ENCODE measurements around the gene CORO2A.
"Not testable (repeated sequence)": the region's sequence is repeated elsewhere in the genome, so short reads cannot be mapped to it uniquely, and the experiment has no call there.

CORO2A gene

DNA sequence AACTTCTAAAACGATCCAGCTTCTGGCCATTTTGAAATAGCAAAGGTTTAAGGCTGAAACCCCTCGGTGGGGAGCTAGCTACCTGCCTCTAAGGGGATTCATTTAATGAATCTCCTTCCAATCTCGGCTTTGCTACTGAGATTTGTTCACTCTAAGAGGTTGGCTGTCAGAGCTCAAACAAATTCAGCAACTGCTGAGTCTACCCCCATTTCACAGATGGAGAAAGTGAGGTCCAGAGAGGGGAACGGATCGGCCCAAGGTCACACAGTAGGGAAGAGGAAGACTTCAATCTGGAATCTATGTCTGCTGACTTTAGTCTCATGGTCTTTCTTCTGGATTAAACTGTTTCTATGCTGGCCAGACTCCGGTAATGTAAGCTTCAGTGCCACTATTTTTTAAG, 3.0 kb downstream of the CORO2A start:
- no peak for DNase-seq

DNA sequence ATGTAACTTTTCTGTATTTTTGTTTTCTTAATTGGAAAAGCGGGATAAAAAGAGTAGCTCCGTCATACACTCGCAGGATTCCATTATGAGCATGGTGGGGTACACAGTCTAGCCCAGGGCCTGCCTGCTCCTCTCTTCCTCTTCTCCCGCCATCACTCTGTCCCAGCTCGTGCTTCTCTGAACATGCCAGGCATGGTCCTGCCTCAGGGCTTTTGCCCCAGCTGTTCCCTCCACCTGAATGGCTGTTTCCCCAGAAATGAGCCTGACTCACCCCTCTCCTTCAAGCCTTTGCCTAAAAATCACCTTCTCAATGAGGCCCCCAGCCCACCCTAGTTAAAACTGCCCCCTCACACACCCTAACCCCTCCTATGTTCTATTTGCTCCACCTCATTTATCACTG, 4.5 kb downstream of the CORO2A start:
- no peak for DNase-seq

DNA sequence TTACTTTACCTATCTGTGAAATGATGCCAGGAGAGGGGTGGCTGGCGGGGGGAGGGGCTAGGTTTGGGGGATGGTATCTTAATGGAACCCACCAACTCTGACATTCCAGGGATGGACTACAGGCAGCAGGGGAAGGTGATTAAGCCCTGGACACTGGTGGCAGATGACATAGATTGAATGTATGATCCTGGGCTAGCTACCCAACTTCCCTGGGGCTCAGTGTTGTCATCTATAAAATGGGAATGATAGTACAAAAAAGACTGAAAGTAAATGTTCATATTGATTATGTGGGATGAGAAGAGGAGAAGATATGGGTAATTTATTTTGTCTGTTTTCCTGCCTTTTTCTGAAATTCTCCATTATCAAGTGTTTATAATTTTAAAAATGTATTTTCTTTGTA, 6.2 kb downstream of the CORO2A start:
- no peak for DNase-seq

DNA sequence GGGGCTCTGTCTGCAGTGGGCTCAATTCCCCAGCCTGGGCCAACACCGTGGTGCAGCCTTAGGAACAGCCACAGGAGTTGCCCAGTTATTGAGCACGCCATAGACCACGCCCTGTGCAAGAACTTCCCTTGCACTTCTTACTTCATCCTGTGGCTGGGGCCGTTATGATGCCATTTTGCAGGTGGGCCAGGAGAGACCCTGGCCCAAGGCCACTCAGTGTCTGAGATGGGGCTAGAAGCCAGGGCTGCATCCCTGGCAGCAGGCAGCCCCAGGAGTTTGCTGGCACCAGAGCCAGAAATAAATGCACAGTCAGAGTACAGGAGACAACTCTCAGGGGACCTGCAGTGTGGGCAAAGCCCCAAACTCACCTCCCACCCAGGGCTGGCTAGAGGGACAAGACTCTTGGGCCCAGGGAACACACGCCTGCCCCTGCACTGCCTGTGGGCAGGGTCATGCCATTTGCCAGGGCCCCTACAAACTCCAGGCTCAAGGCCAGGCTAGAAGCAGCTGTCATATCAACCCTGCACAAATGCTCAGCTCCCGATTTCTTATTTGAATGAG, 6.7 kb downstream of the CORO2A start:
- no peak for DNase-seq

DNA sequence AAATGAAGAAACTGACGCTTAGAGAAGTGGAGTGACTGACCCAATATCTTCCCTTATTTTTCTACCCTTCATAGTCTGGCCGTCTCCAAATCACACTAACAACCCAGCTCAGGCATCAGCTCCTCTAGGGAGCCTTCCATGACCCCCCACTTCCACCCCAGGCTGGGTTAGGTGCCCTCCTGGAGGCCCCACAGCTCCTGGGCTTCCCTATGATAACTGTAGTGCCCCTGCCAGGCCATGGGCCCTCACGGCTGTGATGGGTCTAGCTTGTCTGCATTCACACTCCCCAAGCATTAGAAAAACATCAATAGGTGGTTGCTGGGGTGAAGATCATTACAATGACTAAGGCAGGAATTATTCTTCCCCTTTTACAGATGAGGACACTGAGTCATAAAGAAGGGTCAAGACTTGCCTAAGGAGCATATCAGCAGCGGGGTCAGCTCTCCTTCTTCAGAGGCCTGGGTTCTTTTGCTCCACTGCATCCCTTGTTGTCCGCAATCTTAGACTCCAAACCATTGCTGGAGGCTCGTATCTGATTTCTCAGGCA, 7.3 kb downstream of the CORO2A start:
- no peak for DNase-seq

DNA sequence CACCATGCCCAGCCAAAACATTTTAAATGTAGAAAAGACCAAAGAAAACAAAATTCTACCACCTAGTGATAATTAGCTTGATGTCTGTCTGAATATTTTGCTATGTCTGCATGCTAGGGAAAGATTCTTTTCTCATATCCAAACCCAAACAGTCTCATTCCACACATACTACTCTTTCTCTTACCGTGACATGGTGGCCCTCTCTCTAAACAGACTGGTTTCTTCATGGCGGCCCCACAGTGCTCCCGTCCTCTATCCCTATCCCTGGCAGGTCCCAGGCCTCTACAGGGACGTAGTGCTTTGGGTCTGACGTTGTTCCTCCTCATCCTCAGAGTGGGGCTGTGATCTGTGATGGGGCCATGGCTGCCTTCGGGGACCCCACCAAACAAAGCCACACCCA, 8.1 kb downstream of the CORO2A start:
- DNase-seq, result no peak

DNA sequence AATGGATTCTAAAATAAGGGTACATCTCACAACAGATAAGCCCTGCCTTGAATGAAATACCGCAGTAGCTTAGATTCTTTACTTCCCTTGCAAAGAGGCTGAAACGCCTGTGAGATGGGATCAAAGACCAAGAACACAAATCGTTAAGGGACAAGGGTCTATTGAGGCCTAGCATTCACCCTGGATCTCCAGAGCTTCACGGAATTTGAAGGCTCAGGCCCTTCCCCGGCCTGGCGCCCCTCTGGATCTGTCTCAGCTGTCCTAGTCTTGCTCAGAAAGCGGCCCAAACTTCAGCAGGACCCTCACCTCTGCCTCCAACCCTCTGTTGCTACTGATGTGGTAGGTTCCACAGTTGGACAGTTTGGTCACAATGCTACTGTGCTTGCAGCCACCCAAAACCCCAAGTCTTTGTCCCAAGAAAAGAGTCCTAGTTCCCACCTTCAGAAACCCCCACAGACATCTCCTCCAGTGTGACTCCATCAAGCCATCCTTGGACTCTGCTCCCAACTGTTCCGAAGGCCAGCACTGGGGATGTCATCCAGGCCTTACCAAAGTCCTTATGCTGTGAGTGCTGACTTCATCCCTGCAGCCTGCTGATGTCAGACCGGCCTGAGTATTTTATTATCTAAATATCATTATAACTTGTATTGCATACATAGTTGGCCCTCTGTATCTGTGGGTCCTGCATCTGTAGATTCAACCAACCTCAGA, 9.4 kb downstream of the CORO2A start:
- no peak for DNase-seq

DNA sequence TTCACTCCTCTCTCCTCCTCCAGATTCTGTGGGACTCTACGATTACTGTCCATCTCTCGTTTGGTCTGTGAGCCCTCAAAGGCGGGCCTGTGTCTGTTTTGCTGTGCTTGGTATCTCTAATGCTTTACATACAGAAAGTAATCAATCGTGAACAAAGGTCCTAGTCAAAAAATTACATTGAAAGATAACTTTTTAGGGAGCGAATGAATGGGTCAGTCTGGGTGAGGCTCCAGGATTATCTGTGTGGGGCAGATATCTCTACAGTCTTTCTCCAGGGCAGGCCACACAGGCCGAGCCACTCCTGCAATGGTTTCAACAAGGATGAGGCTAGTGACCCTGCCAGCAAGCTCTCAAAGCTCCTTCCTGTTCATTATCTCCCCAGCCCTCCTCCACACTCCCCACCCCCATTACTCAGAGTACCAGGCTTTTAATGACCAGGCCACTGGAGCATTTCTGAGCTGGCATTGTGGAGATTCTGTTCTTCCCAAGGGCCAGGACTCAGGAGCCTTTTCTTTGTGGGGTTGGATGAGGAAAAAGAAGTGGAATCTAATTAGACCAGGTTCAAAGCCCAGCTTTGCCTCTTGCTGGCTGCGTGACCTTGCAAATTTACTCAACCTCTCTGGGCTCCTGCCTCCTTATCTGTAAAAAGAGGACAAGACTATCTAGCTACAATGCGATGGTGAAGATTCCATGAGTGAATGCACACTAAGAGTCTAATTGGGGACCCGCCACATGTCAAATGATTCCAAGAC, 10.2 kb downstream of the CORO2A start:
- DNase-seq, result no peak

DNA sequence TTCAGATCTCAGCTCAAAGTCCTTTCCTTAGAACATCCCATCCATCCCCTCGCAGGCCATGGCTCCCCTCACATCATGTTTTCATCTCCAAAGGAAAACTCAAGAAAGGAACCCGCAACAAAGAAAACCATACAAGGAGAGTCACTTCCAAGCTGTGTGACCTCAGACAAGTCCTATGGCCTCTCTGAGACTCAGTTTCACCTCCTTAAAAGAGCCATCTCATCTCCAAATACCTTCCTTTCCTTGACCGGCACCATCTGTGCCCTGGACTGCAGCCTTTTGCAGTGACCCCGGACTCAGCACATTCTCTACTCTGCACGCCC, 10.7 kb downstream of the CORO2A start:
- no peak for DNase-seq

DNA sequence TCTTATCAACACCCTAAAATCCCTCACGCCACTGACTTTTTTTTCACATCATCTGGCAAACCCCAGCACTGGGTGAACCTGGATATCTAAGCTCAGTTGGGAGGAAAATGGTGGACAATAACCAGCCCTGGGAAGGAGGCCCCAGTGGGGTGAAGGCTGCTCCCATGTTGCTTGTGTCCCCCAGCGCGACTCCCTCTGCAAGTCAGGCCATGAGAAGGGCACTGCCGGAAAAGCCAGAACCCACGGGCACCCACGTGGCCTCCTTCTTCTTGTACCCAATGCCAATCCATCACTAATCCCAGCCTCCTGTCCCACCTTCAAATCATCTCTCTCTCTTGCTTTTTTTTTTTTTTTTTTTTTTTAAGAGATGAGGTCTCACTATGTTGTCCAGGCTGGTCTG, 11.4 kb downstream of the CORO2A start:
- DNase-seq, result no peak

DNA sequence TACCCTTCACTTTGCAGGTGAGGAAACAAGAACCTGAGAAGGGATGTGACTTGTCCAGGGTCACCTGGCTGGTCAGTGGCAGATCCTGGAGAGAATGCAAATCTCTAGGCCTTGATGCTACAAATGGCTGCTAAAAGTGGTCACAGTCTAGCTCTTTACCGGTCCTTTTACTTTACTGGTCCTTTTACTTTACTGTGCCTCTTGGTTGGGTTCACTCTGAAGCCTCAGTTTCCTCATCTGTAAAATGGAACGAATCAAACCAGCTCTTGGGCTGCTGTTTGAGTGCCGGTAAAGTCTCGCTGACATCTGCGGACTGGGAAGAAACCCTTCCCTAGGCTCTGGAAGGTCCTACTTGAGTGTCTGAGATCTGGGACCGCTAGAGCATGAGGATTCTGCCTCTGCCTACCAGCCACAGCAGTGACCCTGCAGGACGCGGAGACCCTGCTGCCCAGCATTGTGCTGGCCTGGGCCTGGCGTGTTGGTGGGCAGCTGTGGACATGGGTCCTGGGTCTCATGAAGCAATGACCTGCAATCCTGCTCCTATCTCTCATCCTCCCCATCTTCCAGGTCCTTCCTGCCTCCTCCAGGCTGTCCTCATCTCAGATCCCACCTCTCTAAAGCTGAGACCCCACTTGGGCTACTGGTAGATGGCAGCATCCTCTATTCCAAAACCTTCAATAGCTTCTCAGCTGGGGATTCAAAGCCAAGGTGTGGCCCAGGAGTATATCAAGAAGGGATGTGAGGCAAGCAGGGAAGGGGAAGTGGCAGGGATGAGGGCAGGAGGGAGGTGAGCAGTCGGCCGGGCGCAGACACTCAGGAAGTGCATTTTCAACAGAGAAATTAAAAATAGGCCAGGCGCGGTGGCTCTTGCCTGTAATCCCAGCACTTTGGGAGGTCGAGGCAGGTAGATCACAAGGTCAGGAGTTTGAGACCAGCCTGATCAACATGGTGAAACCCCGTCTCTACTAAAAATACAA, 13.3 kb downstream of the CORO2A start:
- no peak for DNase-seq

DNA sequence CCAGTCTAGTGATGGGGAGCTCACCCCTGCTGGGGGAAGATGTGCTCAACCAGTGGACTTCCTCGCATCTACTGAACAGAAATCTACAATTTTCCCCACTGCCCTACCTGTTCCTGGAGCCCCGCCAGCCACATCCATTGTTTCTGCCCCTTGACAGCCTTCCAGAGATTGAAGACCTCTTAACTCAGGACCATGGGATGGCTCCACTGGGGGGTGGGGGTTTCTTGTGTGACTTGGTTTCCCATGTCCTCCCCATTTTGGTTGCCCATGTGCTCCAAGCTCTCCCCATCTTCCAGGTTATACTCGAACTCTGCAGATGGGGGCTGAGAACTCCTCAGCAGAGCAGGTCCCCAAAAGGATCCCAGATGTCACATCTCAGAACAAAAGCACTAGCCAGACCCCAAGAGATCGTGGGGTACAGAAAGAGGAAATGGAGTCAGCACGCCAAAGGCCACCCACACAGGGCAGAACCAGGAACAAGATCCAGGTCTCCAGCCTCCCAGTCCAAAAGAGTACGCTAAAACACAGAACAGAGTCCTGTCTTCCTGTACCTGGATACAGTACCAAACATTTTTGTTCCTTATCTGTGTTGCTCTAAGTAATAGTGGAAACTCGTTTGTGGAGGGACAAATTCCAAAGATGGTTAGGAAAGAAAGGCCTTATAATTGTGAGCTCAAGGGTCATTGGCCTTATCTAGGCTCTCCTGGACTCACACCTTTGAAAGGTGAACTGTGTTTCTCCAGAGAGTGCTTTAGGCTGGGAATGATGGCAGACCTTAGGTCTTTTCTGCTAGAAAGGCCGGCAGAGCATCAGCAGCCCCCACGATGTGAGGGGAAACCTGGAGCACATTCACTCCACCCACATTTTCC, 15.8 kb downstream of the CORO2A start:
- no peak for DNase-seq

DNA sequence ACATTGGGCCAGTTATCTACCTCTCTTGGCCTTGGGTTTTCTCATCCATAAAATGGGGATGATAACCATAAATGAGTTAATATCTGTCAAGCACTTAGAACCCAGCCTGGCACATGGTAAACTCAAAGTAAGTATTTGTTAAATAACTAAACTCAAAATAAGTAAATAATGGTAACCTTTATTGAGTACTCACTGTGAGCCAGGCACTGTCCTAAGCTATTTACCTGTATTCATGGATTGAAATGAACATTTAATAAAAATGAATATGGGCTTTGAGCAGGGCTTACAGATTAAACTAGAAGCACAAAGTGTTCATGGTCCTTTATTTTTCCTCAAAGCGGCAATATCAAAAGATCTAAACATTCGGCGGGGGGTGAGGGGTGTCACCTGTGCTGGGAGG, 16.7 kb downstream of the CORO2A start:
- no peak for DNase-seq

DNA sequence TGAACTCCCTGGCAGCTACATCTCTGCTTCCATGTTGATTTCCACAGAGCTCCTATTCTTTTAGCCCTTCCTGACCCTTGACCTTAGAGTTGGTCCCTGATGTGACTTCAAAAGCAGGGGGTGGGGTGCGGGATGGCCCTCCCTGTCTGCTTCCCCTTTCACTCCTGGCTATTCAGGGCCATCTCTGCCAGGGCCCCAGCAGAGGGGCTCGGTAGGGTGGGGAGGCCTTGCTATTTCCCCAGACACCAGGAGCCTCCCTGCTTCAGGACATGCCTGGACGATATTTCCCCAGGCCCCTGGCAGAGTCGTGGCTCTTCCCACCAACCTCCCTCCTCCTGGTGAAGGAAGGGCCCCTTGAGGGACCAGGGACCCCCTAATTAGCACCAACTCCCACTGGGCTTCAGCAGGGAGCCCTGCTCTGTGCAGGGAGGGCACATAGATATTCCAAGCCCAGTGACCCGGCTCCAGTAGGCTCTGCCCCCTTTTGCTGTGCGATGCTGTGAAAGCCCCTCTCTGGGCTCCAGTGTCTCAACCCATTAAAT, 17.3 kb downstream of the CORO2A start:
- DNase-seq, result no peak

DNA sequence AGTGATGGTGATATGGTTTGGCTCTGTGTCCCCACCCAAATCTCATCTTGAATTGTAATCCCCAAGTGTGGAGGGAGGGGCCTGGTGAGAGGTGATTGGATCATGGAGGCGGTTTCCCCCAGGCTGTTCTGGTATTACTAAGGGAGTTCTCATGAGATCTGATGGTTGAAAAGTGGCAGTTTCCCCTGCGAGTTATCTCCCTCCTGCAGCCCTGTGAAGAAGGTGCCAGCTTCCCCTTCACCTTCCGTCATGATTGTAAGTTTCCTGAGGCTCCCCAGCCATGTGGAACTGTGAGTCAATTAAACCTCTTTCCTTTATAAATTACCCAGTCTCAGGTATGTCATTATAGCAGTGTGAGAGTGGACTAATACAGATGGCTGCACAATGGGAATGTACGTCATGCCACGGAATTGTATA, 17.9 kb downstream of the CORO2A start:
- not testable (repeated sequence) for DNase-seq

DNA sequence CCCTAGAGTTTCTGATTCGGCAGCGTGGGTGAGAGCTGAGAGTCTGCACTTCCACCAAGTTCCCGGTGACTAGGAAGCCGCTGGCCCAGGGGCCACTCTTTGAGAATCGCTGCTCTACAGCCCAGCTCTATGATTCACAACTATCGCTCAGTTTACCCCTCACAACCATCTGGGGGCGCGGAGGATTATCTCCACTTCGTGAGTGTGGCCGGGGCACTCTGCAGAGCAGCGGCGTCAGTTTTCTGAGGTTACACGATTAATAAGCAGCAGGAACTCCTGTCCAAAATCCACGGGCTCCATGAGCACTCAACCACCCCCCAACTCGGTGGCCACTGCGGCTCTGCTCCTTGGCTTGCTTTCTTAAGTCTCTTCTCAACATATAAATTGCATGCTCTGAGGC, 19.3 kb downstream of the CORO2A start:
- no peak for DNase-seq

DNA sequence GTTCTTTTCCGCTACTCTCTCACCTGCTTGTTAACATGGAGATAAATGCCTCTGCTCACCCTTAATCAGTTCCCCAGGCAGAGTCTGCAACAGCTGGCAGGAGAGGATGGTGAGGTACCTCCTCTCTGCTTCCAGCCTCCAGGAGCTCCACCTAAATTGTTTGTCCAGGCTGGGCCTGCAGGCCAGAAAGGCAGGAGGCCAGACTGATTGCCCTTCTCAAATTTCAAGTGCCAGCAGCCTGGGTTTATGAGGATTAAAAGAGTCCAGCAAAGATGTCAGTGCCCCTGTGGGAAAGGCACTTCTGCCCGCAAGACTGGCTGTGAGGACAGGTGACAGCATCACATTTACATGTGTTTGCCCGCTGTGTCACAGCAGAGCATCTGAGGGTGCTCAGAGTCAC, 19.8 kb downstream of the CORO2A start:
- peak; percentile 68 to 74 for DNase-seq

DNA sequence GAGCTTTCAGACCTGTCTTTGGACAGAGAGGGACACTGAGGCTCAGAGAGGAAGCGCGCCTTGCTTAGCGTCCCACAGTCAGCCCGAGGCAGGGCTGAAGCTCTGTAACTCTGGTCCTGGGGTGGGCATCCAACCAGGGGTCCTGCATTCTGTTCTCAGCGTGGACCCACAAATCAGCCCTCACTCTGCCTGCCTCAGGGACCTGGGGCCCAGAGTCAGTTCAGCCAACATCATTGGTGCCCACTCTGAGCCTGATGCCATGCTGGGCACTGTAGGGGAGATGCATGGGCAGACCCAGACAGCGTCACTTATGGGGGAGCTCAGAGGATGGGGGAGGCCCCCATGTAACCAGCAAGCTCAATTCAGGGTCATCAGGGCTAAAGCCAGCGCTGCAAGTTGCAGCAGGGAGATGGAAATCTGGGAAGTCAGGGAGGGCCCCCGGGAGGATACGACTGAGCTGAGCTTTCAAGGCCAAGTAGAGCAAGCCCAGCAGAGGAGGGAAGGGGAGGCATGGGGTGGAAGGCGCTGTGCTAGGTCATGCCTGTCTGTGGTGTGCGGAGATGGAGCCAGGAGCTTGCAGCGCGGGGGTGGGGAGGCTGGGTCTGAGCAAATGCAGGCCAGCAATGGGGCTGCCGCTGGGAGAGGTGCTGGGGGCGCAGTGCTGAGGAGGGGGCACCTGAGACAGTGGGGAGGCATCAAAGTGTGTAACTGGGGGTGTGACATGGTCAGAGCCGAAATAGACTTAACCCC, 21.1 kb downstream of the CORO2A start:
- DNase-seq, result no peak

DNA sequence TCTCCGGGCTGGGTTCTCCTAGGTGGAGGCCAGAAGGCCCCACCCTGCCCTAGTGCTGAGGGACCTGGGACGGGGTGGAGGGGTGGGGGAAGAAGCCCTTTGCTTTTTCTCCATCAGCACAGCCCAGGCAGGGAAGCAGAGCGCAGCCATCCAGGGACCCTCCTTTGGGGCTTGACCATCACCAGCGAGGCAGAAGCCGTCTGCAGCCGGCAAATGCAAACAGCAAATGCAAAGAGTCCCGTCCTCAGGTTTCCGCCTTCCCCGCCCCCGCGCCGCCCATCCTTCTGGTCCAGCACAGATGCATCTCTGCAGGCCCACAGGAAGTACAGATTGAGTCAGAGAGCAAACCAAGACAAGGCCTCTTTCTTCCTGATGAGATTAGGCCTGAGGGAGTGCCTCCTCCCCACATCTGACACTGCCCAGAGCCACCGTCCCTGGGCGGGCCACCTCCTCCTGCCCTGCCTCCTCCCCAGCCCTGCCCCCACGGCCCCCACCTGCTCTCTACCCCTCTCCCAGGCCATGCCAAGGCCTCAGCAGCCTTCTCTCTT, 23.4 kb downstream of the CORO2A start:
- no peak for DNase-seq

DNA sequence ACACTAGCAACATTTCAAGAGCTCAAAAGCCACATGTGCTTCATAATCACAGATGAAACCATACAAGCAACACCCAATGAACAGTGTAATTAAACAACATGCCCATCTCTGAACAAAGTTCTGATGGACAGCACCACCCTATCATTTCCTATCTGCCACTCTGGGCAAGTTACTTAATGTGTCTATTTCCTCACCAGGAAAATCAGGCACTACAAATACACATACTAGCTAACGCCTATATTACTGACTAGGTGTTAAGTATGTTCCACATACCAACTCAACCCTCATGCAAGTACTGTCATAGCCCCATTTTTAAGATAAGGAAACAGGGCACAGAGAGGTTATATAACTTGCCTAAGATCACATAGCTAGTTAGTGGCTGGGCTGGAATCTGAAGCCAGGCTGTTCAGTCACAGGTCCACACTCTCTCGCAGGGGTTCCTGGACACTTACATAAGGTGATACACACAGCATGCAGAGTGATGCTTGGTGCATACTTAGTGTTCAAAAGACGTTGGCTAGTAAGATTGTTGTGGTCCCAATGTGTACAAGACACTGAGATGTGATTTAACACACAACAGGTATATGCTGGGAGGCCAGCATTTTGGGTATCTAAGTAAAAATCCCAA, 24.2 kb downstream of the CORO2A start:
- no peak for DNase-seq

Measured in NCI-H526 (cell line).